ENCODE results near the gene ATP2A3.

Gene ATP2A3

DNA sequence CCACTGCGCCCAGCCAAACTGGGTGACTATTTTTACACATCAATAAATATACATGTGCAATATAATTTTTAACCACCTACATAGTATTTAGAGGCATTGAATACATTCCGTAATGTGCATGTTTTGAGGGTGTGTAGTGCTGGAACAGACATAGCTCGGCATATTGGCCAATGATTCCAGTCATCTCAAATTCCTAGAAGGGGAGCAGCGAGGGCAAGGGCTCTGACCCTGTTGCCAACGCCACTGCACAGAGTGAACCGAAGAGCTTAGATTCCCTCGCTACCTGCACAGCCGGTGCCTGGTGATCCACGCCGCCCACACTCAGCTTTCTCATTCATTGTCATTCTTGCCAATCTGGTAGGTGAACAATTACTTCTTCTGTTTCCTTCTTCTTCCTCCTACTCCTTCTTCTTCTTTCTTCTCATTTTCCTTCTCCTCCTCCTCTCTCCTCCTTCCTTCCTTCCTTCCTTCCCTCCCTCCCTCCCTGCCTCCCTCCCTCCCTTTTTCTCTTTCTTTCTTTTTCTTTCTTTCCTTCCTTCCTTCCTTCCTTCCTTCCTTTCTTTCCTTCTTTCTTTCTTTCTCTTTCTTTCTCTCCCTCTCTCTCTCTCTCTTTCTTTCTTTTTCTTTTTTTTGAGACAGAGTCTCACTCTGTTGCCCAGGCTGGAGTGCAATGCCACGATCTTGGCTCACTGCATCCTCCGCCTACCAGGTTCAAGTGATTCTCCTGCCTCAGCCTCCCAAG, 26.3 kb upstream of the ATP2A3 start:
- DNase-seq, result no peak

DNA sequence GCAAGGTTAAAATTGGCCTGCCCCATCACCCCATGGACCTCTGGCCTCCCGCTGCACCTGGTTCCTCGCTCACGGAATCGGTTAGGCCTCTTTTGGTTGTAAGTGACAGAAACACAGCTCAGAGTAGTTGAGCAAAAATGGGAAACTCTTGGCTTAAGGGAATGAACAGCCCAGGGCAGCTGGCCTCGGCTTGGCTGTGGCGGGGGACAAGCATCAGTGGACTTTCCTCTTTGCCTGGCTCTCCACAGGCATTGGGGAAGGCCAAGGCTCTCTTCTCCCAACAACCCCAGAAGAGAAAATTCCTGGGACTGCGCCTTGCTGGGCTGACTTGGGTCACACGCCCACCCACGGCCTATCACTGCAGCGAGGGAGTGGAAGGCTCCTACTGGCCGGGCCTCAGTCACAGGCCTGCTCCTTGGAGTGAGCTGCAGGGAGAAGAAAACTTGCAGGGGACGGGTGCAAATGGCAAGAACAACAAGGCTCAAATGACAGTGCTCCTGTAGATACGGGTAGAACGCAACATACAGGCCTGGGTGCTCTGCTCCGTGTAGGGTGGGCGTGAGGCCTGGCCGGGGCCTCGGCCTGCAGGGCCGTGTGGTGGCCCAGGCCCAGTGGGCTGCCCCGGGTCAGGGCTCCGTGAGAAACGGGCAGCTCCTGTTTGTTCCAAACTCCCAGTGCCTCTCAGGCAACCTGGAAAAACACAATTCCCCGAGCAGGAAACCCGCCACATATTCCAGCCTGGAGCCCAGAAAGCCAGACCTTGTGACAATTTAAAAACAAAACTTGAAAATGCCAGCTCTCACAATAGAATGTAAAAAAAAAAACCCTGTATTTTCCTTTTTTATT, 25.0 kb upstream of the ATP2A3 start:
- no peak for DNase-seq

DNA sequence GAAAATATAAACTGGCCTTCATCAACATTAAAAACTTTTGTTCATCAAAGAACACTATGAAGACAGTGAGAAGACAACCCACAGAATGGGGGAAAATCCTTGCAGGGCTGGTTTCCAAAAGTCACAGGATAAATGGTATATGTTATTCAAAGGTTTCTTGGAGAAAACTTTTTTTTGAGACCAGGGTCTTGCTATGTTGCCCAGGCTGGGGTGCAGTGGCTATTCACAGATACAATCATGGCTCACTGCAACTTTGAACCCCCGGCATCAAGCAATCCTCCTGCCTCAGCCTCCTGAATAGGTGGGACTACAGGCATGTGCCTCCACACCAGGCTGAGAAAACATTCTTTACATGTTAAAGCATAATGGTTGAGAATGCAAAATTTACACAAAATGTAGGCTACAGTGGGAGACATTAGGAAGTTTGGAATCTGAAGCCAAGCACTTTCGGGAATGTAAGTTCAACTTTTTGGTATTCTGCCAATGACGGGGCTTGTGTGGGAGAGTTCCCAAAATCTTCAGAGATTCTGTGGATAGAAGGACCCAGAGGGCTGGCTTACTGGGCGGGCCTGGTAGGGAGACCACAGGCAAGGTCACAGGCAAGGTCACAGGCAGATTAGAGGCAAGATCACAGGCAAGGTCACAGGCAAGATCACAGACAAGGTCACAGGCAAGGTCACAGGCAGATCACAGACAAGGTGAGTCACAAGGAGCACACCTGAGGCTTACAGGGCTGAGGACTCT, 24.2 kb upstream of the ATP2A3 start:
- no peak for DNase-seq

DNA sequence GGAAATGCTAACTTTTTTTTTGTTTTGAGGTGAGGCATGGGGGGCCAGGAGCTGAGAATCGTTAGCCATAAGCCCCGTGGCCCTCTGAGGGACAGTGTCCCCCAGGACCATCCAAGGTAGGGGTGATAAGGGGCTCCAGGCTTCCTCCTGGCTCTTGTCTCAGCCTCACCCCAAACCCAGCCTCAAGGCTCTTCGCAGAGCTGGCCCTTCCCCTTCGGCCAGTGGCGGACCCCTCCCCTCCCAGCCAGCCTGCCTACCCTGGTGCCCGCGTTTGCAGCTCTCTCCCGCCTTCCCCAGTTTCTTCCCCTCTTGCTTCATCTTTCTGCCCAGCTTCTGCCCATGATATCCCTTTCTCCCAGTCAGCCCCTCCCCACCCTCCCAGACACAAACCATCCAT, 22.7 kb upstream of the ATP2A3 start:
- DNase-seq, result no peak

DNA sequence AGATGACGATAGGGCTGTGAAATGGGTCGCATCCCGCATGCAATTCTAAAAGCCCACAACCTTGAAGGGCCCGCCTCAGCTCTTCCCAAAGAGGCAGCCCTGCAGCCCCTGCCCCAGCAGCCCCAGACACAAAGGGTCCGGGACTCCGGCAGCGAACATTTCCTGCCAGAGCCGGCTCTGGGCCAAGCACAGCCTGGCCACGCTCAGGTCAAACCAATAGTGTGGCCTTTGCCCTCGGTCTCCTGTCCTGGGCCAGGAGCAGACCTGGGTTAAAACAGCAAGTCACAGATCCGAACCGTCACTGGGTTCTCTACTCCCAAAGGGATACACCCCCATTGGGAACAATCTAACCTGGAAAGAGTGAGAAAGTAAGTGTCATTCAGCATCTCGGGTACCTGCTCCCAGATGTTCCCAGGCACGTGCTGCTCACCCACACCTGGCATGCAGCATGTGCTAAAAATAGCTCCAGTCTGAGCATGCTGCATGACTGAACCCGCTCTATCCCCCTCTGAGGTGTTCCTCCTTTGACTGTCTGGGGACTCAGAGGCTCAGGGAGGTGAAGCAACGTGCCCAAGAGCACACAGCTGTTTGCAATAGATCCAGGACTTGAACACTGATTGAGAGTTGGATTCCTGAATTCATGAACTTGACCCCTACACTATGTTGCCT, 22.2 kb upstream of the ATP2A3 start:
- no peak for DNase-seq

DNA sequence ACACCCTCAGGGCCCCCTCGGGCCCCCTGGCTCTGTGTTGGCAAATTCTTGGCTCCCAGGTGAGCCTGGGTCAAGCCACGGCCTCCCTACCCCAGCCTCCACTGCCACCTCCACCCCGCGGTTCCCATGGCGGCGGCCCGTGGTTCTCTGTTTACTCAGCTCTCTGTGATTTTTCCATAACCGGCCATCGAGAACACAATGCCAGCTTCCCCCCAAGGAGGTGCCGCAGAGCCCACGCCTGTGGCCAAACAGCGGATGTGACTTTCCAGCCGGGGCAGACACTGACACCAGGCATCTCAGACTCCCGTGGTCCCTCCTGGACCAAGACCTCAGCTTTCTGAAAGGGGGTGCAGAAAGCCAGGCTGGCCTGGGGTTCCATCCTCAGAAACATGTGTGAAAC, 21.6 kb upstream of the ATP2A3 start:
- DNase-seq, result no peak

DNA sequence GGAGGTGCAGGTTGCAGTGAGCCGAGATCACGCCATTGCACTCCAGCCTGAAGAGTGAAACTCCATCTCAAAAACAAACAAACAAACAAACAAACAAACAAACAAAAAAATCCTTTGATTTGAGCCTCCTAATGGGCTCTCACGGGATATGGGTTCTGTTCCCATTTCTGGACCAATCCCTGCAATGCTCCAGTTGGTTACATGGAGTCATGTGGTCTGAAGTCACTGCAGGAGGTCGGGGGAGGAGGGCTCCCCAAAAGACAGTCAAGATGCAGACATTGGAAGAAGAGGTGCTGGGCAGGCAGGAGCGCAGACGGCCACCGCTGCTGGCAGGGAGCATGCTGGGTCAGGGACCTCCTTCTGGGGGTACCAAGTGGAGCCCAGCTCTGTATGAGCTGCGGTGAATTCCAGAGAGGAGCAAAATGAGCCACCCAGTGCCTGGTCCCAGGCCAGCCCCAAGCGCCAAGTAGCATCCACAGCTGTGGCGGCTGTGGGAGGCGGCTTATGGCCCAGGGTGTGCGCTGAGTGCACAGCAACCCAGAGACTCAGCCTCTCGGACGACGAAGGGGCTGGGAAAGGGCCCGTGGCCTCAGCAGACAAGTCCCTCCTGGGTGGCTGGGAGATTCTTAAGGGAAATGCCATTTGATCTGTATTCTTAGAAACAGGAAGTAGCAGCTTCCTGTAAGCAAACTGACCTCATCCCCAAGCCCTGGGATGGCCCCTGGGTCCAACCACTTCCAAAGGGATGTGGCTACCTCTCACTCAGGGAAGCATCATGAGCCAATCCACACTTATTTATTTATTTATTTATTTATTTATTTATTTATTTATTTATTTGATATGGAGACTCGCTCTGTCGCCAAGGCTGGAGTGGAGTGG, 19.6 kb upstream of the ATP2A3 start:
- no peak for DNase-seq

DNA sequence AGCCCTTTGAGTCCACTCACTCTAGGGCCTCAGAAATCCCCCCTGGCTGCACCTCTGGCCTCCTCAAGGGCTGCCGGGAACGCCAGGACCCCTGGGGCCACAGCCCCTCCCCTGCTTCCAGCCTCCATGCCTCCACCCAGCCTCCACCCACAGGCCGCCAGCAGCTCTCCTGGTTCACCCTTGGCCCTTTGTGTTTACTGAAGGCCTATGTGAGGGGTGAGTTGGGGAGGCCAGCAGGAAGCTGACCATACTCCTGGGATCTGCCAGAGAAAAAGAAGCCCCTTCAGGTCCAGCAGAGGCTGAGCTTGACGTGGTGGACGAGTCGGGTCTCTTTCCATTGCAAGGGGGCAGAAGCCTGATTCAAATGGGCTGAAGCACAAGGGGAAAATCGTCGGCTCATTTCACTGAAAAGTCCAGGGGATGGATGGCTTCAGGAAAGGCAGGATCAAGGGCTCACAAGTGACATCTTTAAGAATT, 18.3 kb upstream of the ATP2A3 start:
- DNase-seq, result no peak

DNA sequence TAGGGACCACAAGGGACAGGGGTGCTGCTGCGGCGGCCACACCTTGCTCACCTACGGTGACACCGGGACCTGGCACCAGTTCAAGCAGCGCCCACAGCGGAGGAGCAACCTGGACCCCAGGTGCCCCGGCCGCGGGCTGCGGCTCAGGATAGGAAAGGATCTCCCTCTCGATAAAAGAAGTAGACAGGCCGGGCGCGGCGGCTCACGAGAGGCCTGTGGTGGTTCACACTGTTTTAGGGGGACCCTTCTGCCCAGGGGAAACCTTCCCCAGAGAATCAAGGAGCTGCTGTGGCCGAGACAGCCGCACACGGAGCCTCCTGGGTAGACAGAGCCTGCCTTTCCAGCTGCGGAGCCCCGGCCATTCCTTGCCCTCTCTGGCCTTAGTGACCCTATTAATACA, 17.9 kb upstream of the ATP2A3 start:
- DNase-seq, result no peak

DNA sequence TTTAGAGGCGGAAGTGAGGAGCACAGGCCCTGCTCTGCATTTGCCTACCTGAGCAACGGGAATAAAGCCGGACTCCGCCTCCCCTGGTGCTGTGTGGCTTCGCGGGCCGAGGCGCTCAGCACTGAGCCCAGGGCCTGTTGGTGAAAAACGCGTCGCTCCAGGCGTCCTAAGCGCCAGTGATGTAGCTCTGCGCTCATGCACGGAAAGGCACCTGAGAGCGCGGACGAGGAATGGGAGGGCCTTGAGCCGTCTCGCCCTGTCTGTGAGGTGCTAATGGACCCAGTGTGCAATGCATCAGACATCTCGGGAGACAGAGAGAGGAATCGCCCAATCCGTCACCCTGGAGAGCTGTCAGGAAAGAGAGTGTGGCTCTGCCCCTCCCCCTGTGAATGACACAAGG, 17.2 kb upstream of the ATP2A3 start:
- DNase-seq, result no peak

DNA sequence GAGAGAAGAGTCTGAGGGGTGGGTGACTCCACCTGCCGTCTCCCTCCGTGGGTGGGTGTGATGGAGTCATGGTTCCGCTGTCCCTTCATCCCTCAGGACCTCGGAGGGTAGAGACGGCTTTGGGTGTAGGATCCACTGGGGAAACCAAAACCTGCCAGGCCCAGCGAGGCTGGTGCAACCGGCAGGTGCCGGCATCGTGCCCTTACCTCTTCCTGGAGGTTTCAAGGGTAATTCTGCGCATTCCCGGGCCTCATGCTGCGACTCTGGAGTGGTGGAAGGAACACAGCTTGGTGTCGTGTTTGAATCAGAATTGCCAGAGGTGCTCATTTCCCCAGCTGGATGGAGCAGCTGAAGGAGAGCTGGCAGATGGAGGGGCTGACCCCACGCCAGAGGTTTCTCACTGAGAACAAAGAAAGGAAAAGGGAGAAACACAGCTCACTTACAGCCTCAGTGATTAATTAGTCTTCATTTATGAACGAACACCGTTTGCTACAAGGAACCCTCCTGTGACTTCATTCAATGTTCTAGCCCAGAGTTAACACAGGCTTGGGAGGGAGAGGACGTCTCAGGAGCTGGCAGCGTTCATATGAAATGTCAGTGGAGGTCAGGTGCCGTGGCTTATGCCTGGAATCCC, 16.3 kb upstream of the ATP2A3 start:
- DNase-seq, result no peak

DNA sequence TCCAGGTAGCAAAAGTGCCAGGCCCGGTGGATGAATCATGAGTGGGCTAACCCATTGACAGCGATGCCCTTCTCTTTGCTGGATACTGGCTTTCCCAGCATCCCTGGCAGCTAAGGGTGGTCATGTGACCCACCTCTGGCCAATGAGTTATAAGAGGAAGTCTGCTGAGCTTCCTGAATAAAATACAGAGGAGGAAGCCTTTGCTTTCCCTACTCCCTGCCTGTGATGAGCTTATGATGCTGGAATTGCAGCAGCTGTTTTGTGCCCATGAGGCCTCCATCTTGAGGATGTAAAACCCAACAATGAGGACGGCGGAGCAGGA, 15.0 kb upstream of the ATP2A3 start:
- DNase-seq, result no peak

DNA sequence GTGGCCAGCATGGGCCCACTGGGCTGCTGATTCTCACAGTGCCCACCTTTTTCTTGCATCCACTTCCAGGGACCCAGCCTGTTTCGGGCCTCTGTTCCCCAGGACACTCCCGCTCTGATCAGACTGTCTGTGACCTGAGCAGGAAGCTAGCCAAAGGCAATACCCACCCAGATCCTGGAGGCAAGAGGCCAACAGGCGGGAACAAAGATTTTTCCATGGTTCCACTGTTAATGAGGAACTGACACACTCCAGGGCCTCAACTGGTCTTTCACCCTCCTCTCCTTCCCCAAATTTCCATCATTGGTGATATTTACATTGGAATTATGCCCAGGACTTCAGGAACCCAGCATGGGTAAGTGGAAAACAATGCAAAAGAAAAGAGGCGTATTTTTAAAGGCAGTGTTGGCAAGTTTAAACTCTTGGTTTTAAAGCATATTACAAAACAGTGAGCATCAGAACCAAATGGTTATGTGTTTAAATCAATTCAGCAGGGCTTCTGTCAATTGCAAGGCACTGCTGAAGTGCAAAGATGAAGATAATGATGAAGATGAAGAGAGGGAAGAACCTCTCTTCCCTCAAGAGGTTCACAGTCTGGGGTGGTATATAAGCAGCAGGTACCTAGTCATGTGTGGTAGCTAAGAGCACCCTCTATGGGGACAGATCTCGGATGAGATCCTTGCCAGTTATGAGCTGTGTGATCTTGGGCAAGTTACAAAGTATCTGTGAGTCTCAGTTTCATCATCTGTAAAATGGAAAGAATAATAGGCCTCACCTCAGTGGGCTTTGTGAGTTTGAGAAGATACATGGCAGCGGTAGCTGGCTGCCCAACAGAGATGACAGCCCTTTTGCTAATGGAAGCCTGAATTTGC, 14.4 kb upstream of the ATP2A3 start:
- no peak for DNase-seq

DNA sequence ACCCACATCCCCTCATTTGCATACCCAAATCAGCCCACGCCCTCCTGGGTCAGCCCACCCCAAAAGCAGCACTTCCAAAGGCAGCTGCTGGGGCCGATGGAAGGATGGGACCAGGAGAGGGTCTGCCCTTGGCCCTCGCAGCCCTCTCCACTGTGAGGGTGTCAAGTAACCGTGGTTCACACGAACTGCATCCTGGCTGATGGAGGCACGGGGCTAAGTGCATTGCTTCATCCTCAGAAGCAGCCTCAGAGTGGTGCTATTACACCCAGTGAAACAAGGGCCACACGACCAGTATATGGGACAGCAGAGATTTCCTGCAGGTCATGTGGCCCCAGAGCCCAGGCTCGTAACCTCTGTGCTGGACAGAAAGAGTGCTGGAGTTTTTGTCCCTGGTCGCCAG, 13.2 kb upstream of the ATP2A3 start:
- DNase-seq, result no peak

DNA sequence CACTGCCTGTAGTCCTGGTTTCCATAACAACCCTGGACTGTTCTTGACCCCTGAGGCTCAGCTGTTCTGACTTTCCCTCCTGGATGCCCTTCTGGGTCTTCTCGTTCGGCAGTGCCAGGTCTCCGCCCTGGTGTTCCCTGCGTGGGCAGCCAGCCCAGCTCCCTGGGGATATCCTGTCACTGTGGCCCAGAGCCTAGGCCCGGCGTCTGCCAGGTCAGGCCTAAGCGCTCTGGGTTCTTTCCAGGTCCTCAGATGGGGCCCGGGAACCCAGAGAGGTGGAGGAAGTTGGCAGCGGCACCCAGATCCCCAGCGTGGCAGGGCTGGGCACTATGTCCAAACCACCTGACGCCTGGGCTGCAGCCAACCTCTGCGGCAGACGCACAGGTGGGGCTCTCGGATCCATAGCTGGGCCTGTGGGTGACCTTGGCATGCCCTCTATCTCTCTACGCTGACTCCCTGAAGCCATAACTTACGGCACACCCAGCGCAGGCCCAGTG, 12.5 kb upstream of the ATP2A3 start:
- no peak for DNase-seq

DNA sequence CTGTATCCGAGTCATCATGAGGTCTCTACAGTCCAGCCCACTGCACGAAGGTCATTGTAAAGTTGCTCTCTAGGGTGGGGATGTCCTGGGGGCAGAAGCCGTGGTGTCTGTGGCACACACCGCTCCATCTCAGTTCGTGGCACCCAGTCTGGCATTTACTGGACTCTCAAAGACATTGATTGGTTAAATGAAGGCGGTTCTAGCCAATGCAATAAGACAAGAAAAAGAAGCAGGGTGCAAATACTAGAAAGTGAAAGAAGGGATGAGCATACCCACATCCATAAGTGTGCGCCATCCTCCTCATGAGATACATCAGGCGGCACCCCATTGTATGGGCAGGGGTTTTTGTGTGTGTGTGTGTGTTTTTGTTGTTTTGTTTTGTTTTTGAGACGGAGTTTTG, 10.7 kb upstream of the ATP2A3 start:
- no peak for DNase-seq

DNA sequence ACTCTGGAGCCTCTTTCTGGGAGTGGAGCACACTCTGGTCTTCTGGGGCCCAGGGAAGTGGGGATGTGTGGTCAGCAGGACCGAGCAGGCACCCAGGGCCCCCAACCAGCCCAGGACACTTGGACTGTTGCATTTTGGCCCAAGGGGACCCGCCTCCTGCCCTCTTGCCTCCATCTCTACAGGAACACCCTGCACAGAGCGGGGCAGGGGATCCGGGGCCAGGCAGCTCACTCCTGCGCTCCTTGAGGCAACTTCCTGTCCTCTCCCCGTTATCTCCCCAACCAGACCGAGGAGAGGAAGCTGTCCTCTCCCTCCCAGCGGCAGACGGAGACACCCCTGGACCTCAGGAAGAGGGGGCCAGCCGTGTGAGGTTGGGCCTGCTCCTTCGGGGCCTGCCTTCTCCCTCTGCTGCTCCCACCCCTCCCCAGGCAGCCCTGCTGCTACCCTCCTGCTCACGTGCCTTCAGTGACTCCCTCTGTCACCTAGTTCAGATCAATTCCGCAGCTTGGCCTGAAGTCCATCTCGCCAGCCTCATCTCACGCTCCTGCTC, 10.0 kb upstream of the ATP2A3 start:
- DNase-seq, result no peak

DNA sequence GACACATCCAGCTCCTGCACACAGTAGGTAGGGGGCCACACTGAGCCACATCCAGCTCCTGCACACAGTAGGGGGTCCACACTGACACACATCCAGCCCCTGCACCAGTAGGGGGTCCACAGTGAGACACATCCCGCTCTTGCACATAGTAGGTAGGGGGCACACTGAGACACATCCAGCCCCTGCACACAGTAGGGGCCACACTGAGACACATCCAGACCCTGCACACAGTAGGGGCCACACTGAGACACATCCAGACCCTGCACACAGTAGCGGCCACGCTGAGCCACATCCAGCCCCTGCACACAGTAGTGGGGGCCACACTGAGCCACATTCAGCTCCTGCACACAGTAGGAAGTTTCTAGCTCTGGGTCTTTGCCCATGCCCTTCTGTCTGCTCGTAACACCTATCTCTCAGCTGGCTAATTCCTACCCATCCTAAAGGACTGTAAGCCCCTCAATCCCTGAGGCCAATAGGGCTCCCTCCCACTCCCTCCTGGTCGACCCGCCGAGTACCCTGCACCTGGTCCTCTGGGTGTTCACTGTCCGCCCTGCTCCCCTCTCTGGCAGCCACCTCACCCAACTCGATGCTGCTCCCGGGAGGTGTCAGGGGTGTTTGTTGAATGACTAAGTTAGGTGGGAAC, 9.4 kb upstream of the ATP2A3 start:
- no peak for DNase-seq

DNA sequence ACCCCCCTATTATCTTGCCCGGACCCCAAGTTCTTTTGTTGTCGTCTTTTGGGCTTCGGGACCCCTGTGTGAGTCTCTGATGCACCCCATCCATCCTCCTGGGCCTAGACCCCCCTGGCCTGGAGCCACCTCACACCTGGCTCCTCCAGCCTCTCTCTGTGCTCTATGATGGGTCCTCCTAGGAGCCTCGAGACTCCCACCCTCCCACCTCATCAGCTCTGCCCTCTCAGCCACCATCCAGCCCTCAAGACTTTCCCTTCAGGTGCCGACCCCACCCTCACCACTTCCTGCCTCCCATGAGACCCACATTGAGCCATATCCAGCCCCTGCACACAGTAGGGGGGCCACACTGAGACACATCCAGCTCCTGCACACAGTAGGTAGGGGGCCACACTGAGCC, 8.7 kb upstream of the ATP2A3 start:
- DNase-seq, result no peak

Data from hippocampal formation (tissue), 2 donors.